Naive thymus-derived CD4-positive, alpha-beta T cell (primary cell): ENCODE data around the gene TST. TPM values are rescaled to one million over a fixed set of nuclear protein-coding genes. Genes with fewer than 3 reads are reported as not detected.

Source experiments
- ATAC-seq: fragments of 150-1000 bp; cut with Tn5 transposase; 2 replicates; pipeline ENCODE4 v1.10.0; 2021; ENCODE audit warnings: mild to moderate bottlenecking, moderate library complexity
- CTCF ChIA-PET: fragments of 350-600 bp; sonication (Branson Sonifier 250); formaldehyde crosslinking; loops from one replicate; lab custom pipeline; 2021; ENCODE audit warnings: antibody characterized with exemption; lab: Charles Lee
- POLR2A ChIA-PET: fragments of 350-600 bp; sonication (Branson Sonifier 250); formaldehyde crosslinking; loops from one replicate; lab custom pipeline; 2021; ENCODE audit warnings: antibody characterized with exemption, inconsistent platforms; lab: Charles Lee
- DNase-seq, 9 donors: peaks; one replicate each; pipeline versions ENCODE4 v3.0.0 to v3.0.0-alpha.2; 2020 to 2022; ENCODE audit warnings: mixed read lengths in 1 of 9
- H3K27ac ChIP-seq: one replicate; pipeline ENCODE4 v1.7.0; 2013; ENCODE audit warnings: mild to moderate bottlenecking, low read depth, low read length, moderate library complexity
- H3K27me3 ChIP-seq, 2 donors: one replicate each; pipeline ENCODE4 v1.7.0; 2013; ENCODE audit warnings: low read length in 2 of 2, mild to moderate bottlenecking in 2 of 2, moderate library complexity in 2 of 2; ENCODE audit not compliant: control insufficient read depth in 2 of 2, insufficient read depth in 2 of 2
- H3K36me3 ChIP-seq, 3 experiments: 1 replicate in 2 of 3; 2 replicates in 1 of 3; pipeline ENCODE4 v1.7.0; 2013; ENCODE audit warnings: low read length in 3 of 3, mild to moderate bottlenecking in 3 of 3, moderate library complexity in 1 of 3; ENCODE audit not compliant: insufficient read depth in 3 of 3, control insufficient read depth in 2 of 3
- H3K4me1 ChIP-seq, 2 donors: one replicate each; pipeline ENCODE4 v1.7.0; 2013; ENCODE audit warnings: low read length in 2 of 2, mild to moderate bottlenecking in 2 of 2, moderate library complexity in 1 of 2; ENCODE audit not compliant: control insufficient read depth in 2 of 2, insufficient read depth in 2 of 2
- H3K4me3 ChIP-seq: 2 replicates; pipeline ENCODE4 v1.7.0; 2013; ENCODE audit warnings: mild to moderate bottlenecking, low read length
- H3K9me3 ChIP-seq, 3 experiments: 1 replicate in 2 of 3; 2 replicates in 1 of 3; pipeline ENCODE4 v1.7.0; 2013; ENCODE audit warnings: low read length in 3 of 3; ENCODE audit not compliant: control insufficient read depth in 2 of 3
- H3K27ac Mint-ChIP-seq, 9 donors: one replicate each; pipeline ENCODE4 v1.8.0; 2020 to 2022; ENCODE audit warnings: mixed read lengths in 9 of 9, mild to moderate bottlenecking in 8 of 9, moderate library complexity in 5 of 9, inconsistent platforms in 2 of 9
- H3K27me3 Mint-ChIP-seq, 5 donors: one replicate each; pipeline ENCODE4 v1.8.0; 2021 to 2022; ENCODE audit warnings: mixed read lengths in 5 of 5, mild to moderate bottlenecking in 1 of 5
- H3K36me3 Mint-ChIP-seq, 5 donors: one replicate each; pipeline ENCODE4 v1.8.0; 2020 to 2022; ENCODE audit warnings: mixed read lengths in 5 of 5, mild to moderate bottlenecking in 3 of 5, inconsistent platforms in 1 of 5
- H3K4me1 Mint-ChIP-seq, 7 donors: one replicate each; pipeline ENCODE4 v1.8.0; 2020 to 2022; ENCODE audit warnings: mixed read lengths in 7 of 7, mild to moderate bottlenecking in 3 of 7, inconsistent platforms in 1 of 7
- H3K4me3 Mint-ChIP-seq, 10 donors: one replicate each; pipeline ENCODE4 v1.8.0; 2020 to 2022; ENCODE audit warnings: mild to moderate bottlenecking in 10 of 10, mixed read lengths in 10 of 10, moderate library complexity in 6 of 10, inconsistent platforms in 2 of 10
- H3K9me3 Mint-ChIP-seq, 11 donors: one replicate each; pipeline ENCODE4 v1.8.0; 2020 to 2022; ENCODE audit warnings: mixed read lengths in 11 of 11, mild to moderate bottlenecking in 4 of 11, inconsistent platforms in 1 of 11, moderate library complexity in 1 of 11
- intact Hi-C, 2 donors: fragments of 100-400 bp; cut with micrococcal nuclease; formaldehyde crosslinking; loops; one replicate each; pipeline ENCODE4 v1.15.1; 2023
- polyA plus RNA-seq, 2 donors: library from polyadenylated mRNA; unstranded; fragments of 300-500 nt; fragmentation: Illumina TruSeq; gene quantifications; one replicate each; pipeline ENCODE4 v1.2.3, GENCODE V29; 2021
- total RNA-seq, 6 experiments: library from RNA in 5 of 6; stranded (reverse) in 5 of 6; gene quantifications; 1 replicate in 5 of 6; 2 replicates in 1 of 6; pipeline ENCODE4 v1.2.3 and lab custom pipeline; 2021 to 2026

Gene TST
- total and polyA plus RNA-seq, 7 experiments from 2014 or later = 0.22 to 6.1 (median 0.43) TPM; not detected in 1

DNA sequence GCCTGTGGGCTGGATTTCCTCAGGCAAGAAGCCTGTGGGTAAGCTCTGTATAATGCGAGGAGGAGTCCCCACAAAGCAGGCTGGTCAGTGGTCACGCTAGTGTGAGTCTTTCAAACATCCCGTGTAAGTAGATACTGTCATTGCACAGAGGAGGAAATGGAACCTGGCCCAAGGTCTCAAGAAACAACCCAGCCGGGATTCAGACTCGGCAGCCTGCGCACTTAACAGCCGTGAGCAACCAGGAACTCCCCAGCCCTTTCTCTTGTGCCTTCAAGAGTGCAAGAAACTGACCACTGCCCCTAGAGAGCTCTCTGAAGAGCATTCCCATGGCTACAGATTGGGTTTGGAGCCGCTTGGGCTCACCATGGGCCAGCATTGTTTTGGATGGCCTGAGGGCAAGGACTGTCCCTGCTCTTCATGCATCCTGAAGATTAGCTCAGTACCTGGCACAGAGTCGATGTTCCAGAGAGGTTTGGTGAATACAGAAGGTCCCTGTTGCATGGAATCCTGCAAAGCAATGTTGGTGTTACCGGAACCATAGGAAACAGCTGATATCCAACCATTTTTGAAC lies 6.3 kb upstream of the TST start:
- H3K9me3 ChIP-seq = no peaks in the 10 kb centered on the region
- Mint-ChIP-seq H3K9me3 (no peaks in the 10 kb centered on the region), H3K27me3 (peaks cover 0 to 9% (median 0%) of the 10 kb centered on the region in 5 donors), H3K4me1 (peaks cover 0 to 12% (median 4%) of the 10 kb centered on the region in 7 donors), H3K36me3 (peaks cover 0 to 7% (median 0%) of the 10 kb centered on the region in 5 donors), H3K4me3 (no peak overlapping the region), H3K27ac (no peak overlapping the region)
- no peaks in the 10 kb centered on the region for H3K36me3 ChIP-seq
- H3K4me3 ChIP-seq = no peak overlapping the region
- ChIA-PET POLR2A (no interaction called here), CTCF (interaction anchor here (0.6 kb wide), 1 partner anchor 18 kb away, joined by 3 read pairs; no protein-coding TSS in a partner anchor)
- ATAC-seq (no peak), DNase-seq (no peak)
- H3K27me3 ChIP-seq = no peaks in the 10 kb centered on the region
- H3K27ac ChIP-seq = no peak overlapping the region
- intact Hi-C loops = no loop called here
- no peaks in the 10 kb centered on the region for H3K4me1 ChIP-seq

DNA sequence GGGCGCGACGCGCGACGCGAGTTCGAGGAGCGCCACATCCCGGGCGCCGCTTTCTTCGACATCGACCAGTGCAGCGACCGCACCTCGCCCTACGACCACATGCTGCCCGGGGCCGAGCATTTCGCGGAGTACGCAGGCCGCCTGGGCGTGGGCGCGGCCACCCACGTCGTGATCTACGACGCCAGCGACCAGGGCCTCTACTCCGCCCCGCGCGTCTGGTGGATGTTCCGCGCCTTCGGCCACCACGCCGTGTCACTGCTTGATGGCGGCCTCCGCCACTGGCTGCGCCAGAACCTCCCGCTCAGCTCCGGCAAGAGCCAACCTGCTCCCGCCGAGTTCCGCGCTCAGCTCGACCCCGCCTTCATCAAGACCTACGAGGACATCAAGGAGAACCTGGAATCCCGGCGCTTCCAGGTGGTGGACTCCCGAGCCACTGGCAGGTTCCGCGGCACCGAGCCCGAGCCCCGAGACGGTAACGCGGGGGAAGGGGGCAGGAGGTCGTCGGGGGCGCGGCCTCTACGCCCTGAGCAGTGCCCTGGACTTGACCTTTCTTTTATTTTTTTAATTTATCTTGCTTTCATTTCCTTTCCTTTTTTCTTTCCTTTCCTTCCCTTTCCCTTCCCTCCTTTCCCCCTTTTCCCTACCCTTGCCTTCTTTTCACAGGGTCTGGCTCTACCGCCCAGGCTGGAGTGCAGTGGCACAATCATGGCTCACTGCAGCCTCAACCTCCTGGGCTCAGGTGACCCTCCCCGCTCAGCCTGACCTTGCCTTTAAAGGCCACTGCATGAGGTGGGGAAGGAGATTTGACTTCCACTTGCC lies 5.3 kb upstream of the TST start:
- intact Hi-C loops = no loop called here
- Histone ChIP-seq H3K36me3 (no peaks in the 10 kb centered on the region), H3K27me3 (peaks cover 0 to 8% of the 10 kb centered on the region in 2 donors), H3K9me3 (no peaks in the 10 kb centered on the region), H3K27ac (no peak overlapping the region), H3K4me3 (no peak overlapping the region), H3K4me1 (peaks cover 0 to 4% of the 10 kb centered on the region in 2 donors)
- H3K36me3 Mint-ChIP-seq = peaks cover 0 to 7% (median 0%) of the 10 kb centered on the region in 5 donors
- H3K27me3 Mint-ChIP-seq = peaks cover 0 to 9% (median 0%) of the 10 kb centered on the region in 5 donors
- no peak overlapping the region for H3K4me3 Mint-ChIP-seq
- ChIA-PET POLR2A (no interaction called here), CTCF (interaction anchor here (0.6 kb wide), 1 partner anchor 16 kb away, joined by 3 read pairs; no protein-coding TSS in a partner anchor)
- no peaks in the 10 kb centered on the region for H3K9me3 Mint-ChIP-seq
- H3K27ac Mint-ChIP-seq = no peak overlapping the region
- no peak for ATAC-seq
- no peak for DNase-seq
- peaks cover 4 to 18% (median 6%) of the 10 kb centered on the region in 7 donors for H3K4me1 Mint-ChIP-seq

DNA sequence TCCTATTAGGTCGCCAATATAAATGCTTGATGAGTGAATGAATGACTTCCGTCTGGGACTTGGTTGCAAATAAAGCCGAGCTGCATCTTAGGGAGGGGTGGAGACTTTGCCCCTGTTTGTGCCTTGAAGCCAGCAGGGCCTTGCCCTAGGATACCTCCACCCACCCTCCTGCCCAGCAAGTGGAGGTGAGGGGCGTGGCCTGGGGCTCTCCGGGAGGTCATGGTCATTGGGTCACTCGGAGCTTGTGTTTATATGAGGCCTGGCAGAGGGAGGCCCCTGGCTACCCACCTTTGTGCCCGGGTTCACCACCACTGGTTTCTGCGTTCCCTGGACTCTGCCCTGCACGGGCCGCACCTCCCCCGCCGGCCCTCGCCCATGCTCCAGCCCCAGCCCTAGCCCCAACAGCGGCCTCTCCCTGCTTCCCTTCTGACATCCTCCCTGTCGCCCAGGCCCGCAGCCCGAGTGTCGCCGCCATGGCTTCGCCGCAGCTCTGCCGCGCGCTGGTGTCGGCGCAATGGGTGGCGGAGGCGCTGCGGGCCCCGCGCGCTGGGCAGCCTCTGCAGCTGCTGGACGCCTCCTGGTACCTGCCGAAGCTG lies 4.6 kb upstream of the TST start:
- POLR2A ChIA-PET = no interaction called here
- ATAC-seq (no peak), DNase-seq (no peak)
- intact Hi-C loops = no loop called here
- CTCF ChIA-PET = no interaction called here
- Mint-ChIP-seq H3K36me3 (peaks cover 0 to 7% (median 0%) of the 10 kb centered on the region in 5 donors), H3K4me1 (peaks cover 4 to 18% (median 6%) of the 10 kb centered on the region in 7 donors), H3K27me3 (peaks cover 0 to 9% (median 0%) of the 10 kb centered on the region in 5 donors), H3K27ac (no peak overlapping the region), H3K4me3 (no peak overlapping the region), H3K9me3 (no peaks in the 10 kb centered on the region)
- H3K27ac ChIP-seq = no peak overlapping the region
- H3K36me3 ChIP-seq = no peaks in the 10 kb centered on the region
- peaks cover 0 to 4% of the 10 kb centered on the region in 2 donors for H3K4me1 ChIP-seq
- peaks cover 0 to 8% of the 10 kb centered on the region in 2 donors for H3K27me3 ChIP-seq
- no peak overlapping the region for H3K4me3 ChIP-seq
- H3K9me3 ChIP-seq = no peaks in the 10 kb centered on the region

- H3K4me3 Mint-ChIP-seq = no peak overlapping the region
- intact Hi-C loops = loop anchor here in 1 of 2 donors (1.0 kb wide), 1 partner anchor 240 kb away; no protein-coding TSS in a partner anchor
- POLR2A ChIA-PET = no interaction called here
These were observed 3.5 kb upstream of the TST start for GRCh38 chr22:37022483-37023337.

GRCh38 chr22:37021710-37022482 lies 2.6 kb upstream of the TST start:
- H3K4me1 ChIP-seq = peaks cover 0 to 4% of the 10 kb centered on the region in 2 donors
- CTCF ChIA-PET = interaction anchor here (0.5 to 1.5 kb wide), 2 partner anchors 13 to 168 kb away, joined by 4 to 5 read pairs; no protein-coding TSS in a partner anchor

More at GRCh38 chr22:37022483-37023337, 3.5 kb upstream of the TST start:
- no peak overlapping the region for H3K27ac ChIP-seq
- H3K4me1 ChIP-seq = peaks cover 0 to 4% of the 10 kb centered on the region in 2 donors
- DNase-seq (no peak), ATAC-seq (no peak)
- Mint-ChIP-seq H3K36me3 (peaks cover 0 to 7% (median 0%) of the 10 kb centered on the region in 5 donors), H3K4me1 (peaks cover 4 to 18% (median 7%) of the 10 kb centered on the region in 7 donors), H3K27ac (no peak overlapping the region), H3K27me3 (peaks cover 0 to 9% (median 0%) of the 10 kb centered on the region in 5 donors), H3K9me3 (no peaks in the 10 kb centered on the region)
- CTCF ChIA-PET = interaction anchor here (0.5 to 1.5 kb wide), 2 partner anchors 14 to 168 kb away, joined by 4 to 5 read pairs; no protein-coding TSS in a partner anchor
- no peak overlapping the region for H3K4me3 ChIP-seq
- H3K36me3 ChIP-seq = no peaks in the 10 kb centered on the region
- H3K9me3 ChIP-seq = no peaks in the 10 kb centered on the region
- peaks cover 0 to 8% of the 10 kb centered on the region in 2 donors for H3K27me3 ChIP-seq

More at GRCh38 chr22:37021710-37022482, 2.6 kb upstream of the TST start:
- DNase-seq (peak in 8 of 9 donors; percentile 22 to 61 (median 36)), ATAC-seq (peak; percentile 65)
- intact Hi-C loops = loop anchor here in 1 of 2 donors (1.0 kb wide), 1 partner anchor 240 kb away; no protein-coding TSS in a partner anchor
- Mint-ChIP-seq H3K27me3 (peaks cover 0 to 10% (median 0%) of the 10 kb centered on the region in 5 donors), H3K36me3 (peaks cover 0 to 7% (median 0%) of the 10 kb centered on the region in 5 donors), H3K4me1 (peaks cover 4 to 18% (median 7%) of the 10 kb centered on the region in 7 donors), H3K27ac (peak overlapping the region in 1 of 9 donors; percentile 49), H3K4me3 (peak overlapping the region in 6 of 10 donors; percentile 16 to 77 (median 64)), H3K9me3 (no peaks in the 10 kb centered on the region)
- no peak overlapping the region for H3K27ac ChIP-seq
- POLR2A ChIA-PET = no interaction called here
- peaks cover 0 to 8% of the 10 kb centered on the region in 2 donors for H3K27me3 ChIP-seq
- H3K4me3 ChIP-seq = no peak overlapping the region
- H3K9me3 ChIP-seq = no peaks in the 10 kb centered on the region
- no peaks in the 10 kb centered on the region for H3K36me3 ChIP-seq
